ENCODE measurements around the gene KDSR.

Gene KDSR

GRCh38 chr18:63319383-63320122 is 47.5 kb downstream of the KDSR start, which contains the start of gene BCL2:
TSS of gene BCL2 (minus strand) at chr18:63319769.
- peak; percentile 14 for DNase-seq

- no peak for DNase-seq
Measured at GRCh38 chr18:63318889-63319382, 48.1 kb downstream of the KDSR start.

GRCh38 chr18:63317982-63318888 is 48.8 kb downstream of the KDSR start:
- DNase-seq, result peak; percentile 77

GRCh38 chr18:63317556-63317946 is 49.5 kb downstream of the KDSR start:
- no peak for DNase-seq

GRCh38 chr18:63316612-63317555 is 50.1 kb downstream of the KDSR start:
- no peak for DNase-seq

- no peak for DNase-seq
Measured at GRCh38 chr18:63315876-63316275, 51.1 kb downstream of the KDSR start.

GRCh38 chr18:63315131-63315662 is 51.8 kb downstream of the KDSR start:
- DNase-seq, result no peak

GRCh38 chr18:63314062-63314790 is 52.8 kb downstream of the KDSR start:
- DNase-seq, result no peak

- DNase-seq, result no peak
Measured at GRCh38 chr18:63313396-63313917, 53.5 kb downstream of the KDSR start.

- DNase-seq, result no peak
Measured at GRCh38 chr18:63312737-63313395, 54.1 kb downstream of the KDSR start.

- no peak for DNase-seq
Measured at GRCh38 chr18:63312019-63312409, 55.0 kb downstream of the KDSR start.

- no peak for DNase-seq
Measured at GRCh38 chr18:63311118-63312018, 55.6 kb downstream of the KDSR start.

GRCh38 chr18:63309422-63309821 is 57.6 kb downstream of the KDSR start:
- no peak for DNase-seq

GRCh38 chr18:63307551-63308200 is 59.3 kb downstream of the KDSR start:
- DNase-seq, result no peak

- DNase-seq, result no peak
Measured at GRCh38 chr18:63306819-63307550, 60.0 kb downstream of the KDSR start.

- no peak for DNase-seq
Measured at GRCh38 chr18:63306249-63306648, 60.8 kb downstream of the KDSR start.

GRCh38 chr18:63303547-63303946 is 63.5 kb downstream of the KDSR start:
- DNase-seq, result no peak

- no peak for DNase-seq
Measured at GRCh38 chr18:63302636-63303405, 64.2 kb downstream of the KDSR start.
